GM19025 (cell line): Measurements from ENCODE around the gene CHI3L1.

Source experiments
- ATAC-seq: cut with Tn5 transposase; IDR thresholded peaks from one replicate; pipeline ENCODE4 v1.9.1; 2021; ENCODE audit warnings: mild to moderate bottlenecking, low read depth, moderate library complexity; ENCODE audit not compliant: unreplicated experiment

Gene CHI3L1

GRCh38 chr1:203153051-203153988 is 33.2 kb downstream of the CHI3L1 start:
- no peak for ATAC-seq

- no peak for ATAC-seq
Measured at GRCh38 chr1:203152158-203153034, 34.1 kb downstream of the CHI3L1 start.

GRCh38 chr1:203151362-203152157 is 34.9 kb downstream of the CHI3L1 start:
- no peak for ATAC-seq

- no peak for ATAC-seq
Measured at GRCh38 chr1:203150511-203151297, 35.8 kb downstream of the CHI3L1 start.

- no peak for ATAC-seq
Measured at GRCh38 chr1:203149188-203149840, 37.2 kb downstream of the CHI3L1 start.

- no peak for ATAC-seq
Measured at GRCh38 chr1:203148579-203148978, 37.9 kb downstream of the CHI3L1 start.

- ATAC-seq: no peak
Measured at GRCh38 chr1:203148127-203148526, 38.4 kb downstream of the CHI3L1 start.

- no peak for ATAC-seq
Measured at GRCh38 chr1:203147376-203147775, 39.1 kb downstream of the CHI3L1 start.

GRCh38 chr1:203146537-203146936 is 40.0 kb downstream of the CHI3L1 start:
- ATAC-seq: no peak

GRCh38 chr1:203146042-203146369 is 40.5 kb downstream of the CHI3L1 start:
- no peak for ATAC-seq

GRCh38 chr1:203145321-203146041 is 41.0 kb downstream of the CHI3L1 start:
- no peak for ATAC-seq

GRCh38 chr1:203144661-203145060 is 41.8 kb downstream of the CHI3L1 start:
- ATAC-seq: no peak

GRCh38 chr1:203143641-203144040 is 42.9 kb downstream of the CHI3L1 start:
- ATAC-seq: no peak

GRCh38 chr1:203142684-203143408 is 43.7 kb downstream of the CHI3L1 start:
- no peak for ATAC-seq

GRCh38 chr1:203142124-203142523 is 44.4 kb downstream of the CHI3L1 start:
- ATAC-seq: no peak

GRCh38 chr1:203140743-203141520 is 45.6 kb downstream of the CHI3L1 start:
- no peak for ATAC-seq

- no peak for ATAC-seq
Measured at GRCh38 chr1:203139976-203140475, 46.5 kb downstream of the CHI3L1 start.
